Uterus (tissue), 2 donors: Measurements from ENCODE around the gene VSTM4.
A peak's percentile ranks its signal among the peaks of the same experiment; 100 is the strongest.

Source experiments
- POLR2A ChIP-seq, 2 donors: fragments of 450-650 bp; IDR thresholded peaks; one replicate each; pipeline ENCODE4 v1.6.1; 2016; ENCODE audit warnings: antibody characterized with exemption in 2 of 2, mild to moderate bottlenecking in 1 of 2, moderate library complexity in 1 of 2
- TF ChIP-seq, protein P1 (sequence below), 4 experiments: fragments of 200-600 bp in 2 of 4; fragments of 450-650 bp in 2 of 4; sonication (generic) in 2 of 4; IDR thresholded peaks; one replicate each; pipeline ENCODE4 v1.5.1; 2016 to 2019; ENCODE audit warnings: antibody characterized with exemption in 4 of 4, mild to moderate bottlenecking in 2 of 4, moderate library complexity in 1 of 4

DNA sequence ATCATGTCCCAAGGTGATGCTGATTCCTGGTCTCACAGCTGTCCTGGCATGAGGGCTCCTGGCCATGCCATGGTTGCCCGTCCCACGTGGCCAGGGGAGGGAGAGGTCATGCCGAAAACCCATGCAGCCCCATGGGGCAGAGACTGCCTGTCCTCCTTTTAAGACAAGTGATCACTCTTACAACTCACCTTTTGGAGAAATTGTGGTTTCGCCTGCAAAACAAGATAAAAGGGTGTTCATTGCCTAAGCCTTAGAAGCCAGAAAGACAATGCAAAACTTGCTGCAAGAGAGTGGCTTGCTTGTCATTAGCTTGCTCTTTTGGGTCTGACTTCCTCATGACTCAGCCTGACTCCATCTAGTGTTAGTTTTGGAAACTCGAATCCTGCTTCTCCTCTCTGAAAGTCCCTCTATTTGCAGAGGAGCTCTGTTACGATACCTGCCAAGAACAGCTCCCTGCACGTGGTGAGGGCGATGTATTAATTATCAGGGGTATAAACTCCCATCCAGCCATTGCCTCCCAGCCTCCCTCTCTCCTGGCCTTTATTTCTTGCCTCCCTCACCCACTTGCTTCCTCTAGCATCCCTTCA, 46.2 kb upstream of the VSTM4 start:
- TF ChIP-seq, protein P1, sequence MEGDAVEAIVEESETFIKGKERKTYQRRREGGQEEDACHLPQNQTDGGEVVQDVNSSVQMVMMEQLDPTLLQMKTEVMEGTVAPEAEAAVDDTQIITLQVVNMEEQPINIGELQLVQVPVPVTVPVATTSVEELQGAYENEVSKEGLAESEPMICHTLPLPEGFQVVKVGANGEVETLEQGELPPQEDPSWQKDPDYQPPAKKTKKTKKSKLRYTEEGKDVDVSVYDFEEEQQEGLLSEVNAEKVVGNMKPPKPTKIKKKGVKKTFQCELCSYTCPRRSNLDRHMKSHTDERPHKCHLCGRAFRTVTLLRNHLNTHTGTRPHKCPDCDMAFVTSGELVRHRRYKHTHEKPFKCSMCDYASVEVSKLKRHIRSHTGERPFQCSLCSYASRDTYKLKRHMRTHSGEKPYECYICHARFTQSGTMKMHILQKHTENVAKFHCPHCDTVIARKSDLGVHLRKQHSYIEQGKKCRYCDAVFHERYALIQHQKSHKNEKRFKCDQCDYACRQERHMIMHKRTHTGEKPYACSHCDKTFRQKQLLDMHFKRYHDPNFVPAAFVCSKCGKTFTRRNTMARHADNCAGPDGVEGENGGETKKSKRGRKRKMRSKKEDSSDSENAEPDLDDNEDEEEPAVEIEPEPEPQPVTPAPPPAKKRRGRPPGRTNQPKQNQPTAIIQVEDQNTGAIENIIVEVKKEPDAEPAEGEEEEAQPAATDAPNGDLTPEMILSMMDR (IDR thresholded peaks at IDR 0.05): peak; percentile 14 to 40 (median 28)
- TF ChIP-seq POLR2A (IDR thresholded peaks at IDR 0.05): no peak
